Bronchial epithelial cell (primary cell): Measurements from ENCODE around the gene PYDC1. TPM values are rescaled to one million over a fixed set of nuclear protein-coding genes. Genes with fewer than 3 reads are reported as not detected.
A peak's percentile ranks its signal among the peaks of the same experiment; 100 is the strongest.
"Not testable (repeated sequence)": the region's sequence is repeated elsewhere in the genome, so short reads cannot be mapped to it uniquely, and the experiment has no call there.

Source experiments
- DNase-seq: peaks from one replicate; pipeline ENCODE4 v3.0.0-alpha.2; 2010; ENCODE audit warnings: low read depth
- FAIRE-seq: peaks from 2 replicates; lab custom pipeline; 2011; peaks lifted over from hg19 to GRCh38; lab: Jason Lieb, UNC
- H3K27me3 ChIP-seq: 2 replicates; pipeline ENCODE4 v1.5.1; 2011; ENCODE audit warnings: low read length; ENCODE audit not compliant: control insufficient read depth, insufficient read depth
- H3K36me3 ChIP-seq: 2 replicates; pipeline ENCODE4 v1.5.1; 2011; ENCODE audit warnings: low read length; ENCODE audit not compliant: control insufficient read depth, insufficient read depth
- H3K4me3 ChIP-seq: 2 replicates; pipeline ENCODE4 v1.5.1; 2011; ENCODE audit warnings: mild to moderate bottlenecking, low read depth, low read length, control low read depth
- total RNA-seq: library from RNA; depleted of rRNA; stranded (reverse); fragments of >200 nt; gene quantifications from 2 replicates; pipeline ENCODE4 v1.2.1, GENCODE V29; 2014
- TF ChIP-seq, protein P1 (sequence below): IDR thresholded peaks from 2 replicates; pipeline ENCODE4 v1.5.1; 2011; ENCODE audit warnings: mild to moderate bottlenecking, moderate library complexity, low read length, control low read depth, inconsistent platforms; ENCODE audit not compliant: insufficient read depth, severe bottlenecking

PYDC1 gene
- total RNA-seq, 1 donor from 2014 or later: not detected

DNA sequence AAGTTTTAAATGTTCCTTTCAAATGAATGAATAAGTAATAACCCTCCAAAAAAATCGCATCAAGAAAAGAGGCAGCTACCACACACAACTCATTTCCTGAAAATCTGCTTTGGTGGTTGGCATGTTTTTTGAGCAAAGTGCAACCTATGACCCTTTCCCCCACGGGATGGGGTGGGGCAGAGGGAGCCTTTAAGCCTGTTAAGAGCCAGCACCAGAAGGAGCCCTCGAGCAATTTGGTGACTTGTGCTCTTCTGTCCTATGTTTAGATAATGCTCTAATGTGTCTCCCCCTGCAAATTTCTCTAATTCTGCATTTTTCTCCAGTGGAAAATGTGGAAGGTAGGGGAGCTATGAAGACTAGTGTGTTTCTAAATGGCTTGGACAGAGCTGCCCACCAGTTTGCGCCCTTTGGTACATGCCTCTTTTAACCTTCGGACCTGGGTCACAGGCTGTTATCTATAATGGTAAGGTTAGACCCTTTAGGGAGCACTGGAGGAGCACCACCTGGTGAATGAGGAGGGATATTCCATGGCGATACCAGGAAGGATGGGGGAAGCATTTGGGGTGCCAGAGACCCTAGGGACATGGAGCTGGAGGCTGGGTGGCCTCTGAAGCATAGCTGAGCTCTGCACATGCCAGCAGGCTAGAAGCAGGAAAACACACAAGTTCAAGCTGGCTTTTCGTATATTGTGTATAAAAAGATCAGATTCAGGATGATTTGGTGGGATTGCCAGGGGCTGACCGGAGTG, 15.9 kb downstream of the PYDC1 start:
- DNase-seq (no peak), FAIRE-seq (no peak)
- peak overlapping the region; percentile 75 for H3K4me3 ChIP-seq
- TF ChIP-seq, protein P1, sequence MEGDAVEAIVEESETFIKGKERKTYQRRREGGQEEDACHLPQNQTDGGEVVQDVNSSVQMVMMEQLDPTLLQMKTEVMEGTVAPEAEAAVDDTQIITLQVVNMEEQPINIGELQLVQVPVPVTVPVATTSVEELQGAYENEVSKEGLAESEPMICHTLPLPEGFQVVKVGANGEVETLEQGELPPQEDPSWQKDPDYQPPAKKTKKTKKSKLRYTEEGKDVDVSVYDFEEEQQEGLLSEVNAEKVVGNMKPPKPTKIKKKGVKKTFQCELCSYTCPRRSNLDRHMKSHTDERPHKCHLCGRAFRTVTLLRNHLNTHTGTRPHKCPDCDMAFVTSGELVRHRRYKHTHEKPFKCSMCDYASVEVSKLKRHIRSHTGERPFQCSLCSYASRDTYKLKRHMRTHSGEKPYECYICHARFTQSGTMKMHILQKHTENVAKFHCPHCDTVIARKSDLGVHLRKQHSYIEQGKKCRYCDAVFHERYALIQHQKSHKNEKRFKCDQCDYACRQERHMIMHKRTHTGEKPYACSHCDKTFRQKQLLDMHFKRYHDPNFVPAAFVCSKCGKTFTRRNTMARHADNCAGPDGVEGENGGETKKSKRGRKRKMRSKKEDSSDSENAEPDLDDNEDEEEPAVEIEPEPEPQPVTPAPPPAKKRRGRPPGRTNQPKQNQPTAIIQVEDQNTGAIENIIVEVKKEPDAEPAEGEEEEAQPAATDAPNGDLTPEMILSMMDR: no peak
- no peaks in the 10 kb centered on the region for H3K27me3 ChIP-seq
- peaks cover 2% of the 10 kb centered on the region for H3K36me3 ChIP-seq

GRCh38 chr16:31200111-31200510, 16.8 kb downstream of the PYDC1 start:
- not testable (repeated sequence) for FAIRE-seq, H3K36me3 ChIP-seq, H3K4me3 ChIP-seq, H3K27me3 ChIP-seq, DNase-seq

- Histone ChIP-seq H3K36me3 (peaks cover 5% of the 10 kb centered on the region), H3K4me3 (no peak overlapping the region), H3K27me3 (no peaks in the 10 kb centered on the region)
- TF ChIP-seq, protein P1: no peak
- FAIRE-seq (no peak), DNase-seq (no peak)
These were observed 17.4 kb downstream of the PYDC1 start for GRCh38 chr16:31199430-31200041.

DNA sequence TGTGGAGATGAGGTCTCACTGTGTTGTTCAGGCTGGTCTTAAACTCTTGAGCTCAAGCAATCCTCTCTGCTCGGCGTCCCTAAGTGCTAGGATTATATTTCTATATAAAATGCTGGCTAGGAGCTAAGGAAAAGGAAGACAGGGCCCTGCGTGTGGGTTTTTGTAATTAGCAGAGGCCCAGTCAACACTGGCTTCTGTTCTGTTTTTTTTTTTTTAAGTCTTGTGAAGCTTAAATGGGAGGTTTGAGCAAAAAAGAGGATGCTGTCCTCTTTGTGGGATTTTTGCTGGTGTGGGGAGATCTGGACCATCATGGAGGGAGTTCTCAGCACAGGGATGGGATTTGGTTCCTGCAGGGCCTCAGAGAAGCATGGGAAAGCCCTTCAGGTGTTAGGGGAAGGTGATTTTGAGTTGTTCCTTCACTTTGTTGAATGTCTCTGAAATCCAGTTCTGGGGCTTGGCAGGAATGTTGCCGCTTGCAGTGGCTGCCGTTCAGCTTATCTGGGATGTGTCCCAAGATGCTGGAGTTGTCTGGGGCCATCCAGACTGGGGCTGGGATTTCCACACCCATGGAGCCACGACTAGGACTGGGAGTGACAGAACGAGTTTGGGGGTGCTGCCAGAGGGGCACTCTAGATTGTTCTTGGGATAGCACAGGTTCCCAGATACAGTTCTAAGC, 18.6 kb downstream of the PYDC1 start:
- DNase-seq: no peak
- no peak for FAIRE-seq
- H3K36me3 ChIP-seq: peaks cover 9% of the 10 kb centered on the region
- H3K4me3 ChIP-seq: no peak overlapping the region
- TF ChIP-seq, protein P1: no peak
- H3K27me3 ChIP-seq: no peaks in the 10 kb centered on the region

- FAIRE-seq (no peak), DNase-seq (no peak)
- TF ChIP-seq, protein P1: no peak
- H3K27me3 ChIP-seq: no peaks in the 10 kb centered on the region
- H3K36me3 ChIP-seq: peaks cover 16% of the 10 kb centered on the region
- no peak overlapping the region for H3K4me3 ChIP-seq
These were observed 20.4 kb downstream of the PYDC1 start for GRCh38 chr16:31196324-31197088.

DNA sequence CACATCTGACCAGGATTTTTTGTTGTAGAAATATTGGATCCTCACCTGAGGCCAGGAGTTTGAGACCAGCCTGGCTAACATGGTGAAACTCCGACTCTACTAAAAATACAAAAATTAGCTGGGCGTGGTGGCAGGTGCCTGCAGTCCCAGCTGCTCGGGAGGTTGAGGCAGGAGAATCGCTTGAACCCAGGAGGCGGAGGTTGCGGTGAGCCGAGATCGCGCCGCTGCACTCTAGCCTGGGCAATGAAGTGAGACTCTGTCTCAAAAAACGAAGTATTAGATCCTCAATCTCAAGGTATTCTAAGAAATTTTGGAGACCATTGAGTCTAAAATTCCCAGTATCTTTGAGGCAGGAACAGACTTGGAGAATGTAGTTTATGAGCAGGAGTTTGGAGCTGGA, 21.1 kb downstream of the PYDC1 start:
- H3K27me3 ChIP-seq, FAIRE-seq, DNase-seq, H3K4me3 ChIP-seq: not testable (repeated sequence)
- H3K36me3 ChIP-seq: peaks cover 20% of the 10 kb centered on the region
